OCI-LY1 (cell line): ENCODE data around the gene ZFHX3.

ENCODE experiments used
- H2AFZ ChIP-seq: fragments of 200-600 bp; sonication (generic), shearing (Covaris generic); 2 replicates; pipeline ENCODE4 v1.6.0; 2014; ENCODE audit warnings: antibody characterized with exemption, mild to moderate bottlenecking, low read length
- H3F3A ChIP-seq: fragments of 200-600 bp; sonication (generic), shearing (Covaris generic); 2 replicates; pipeline ENCODE4 v1.6.0; 2014; ENCODE audit warnings: mild to moderate bottlenecking, antibody characterized with exemption, low read length, moderate library complexity; ENCODE audit not compliant: insufficient read depth
- H3K27ac ChIP-seq: fragments of 200-600 bp; sonication (generic); 2 replicates; pipeline ENCODE4 v1.5.1; 2014; ENCODE audit warnings: low read length, mixed run types, mild to moderate bottlenecking, low read depth; ENCODE audit not compliant: poor library complexity, severe bottlenecking
- H3K27me3 ChIP-seq: fragments of 200-600 bp; sonication (generic); 2 replicates; pipeline ENCODE4 v1.6.0; 2014; ENCODE audit warnings: antibody characterized with exemption, mild to moderate bottlenecking, low read length, moderate library complexity; ENCODE audit not compliant: insufficient read depth
- H3K36me3 ChIP-seq: fragments of 200-600 bp; sonication (generic); 2 replicates; pipeline ENCODE4 v1.6.1; 2014; ENCODE audit warnings: mild to moderate bottlenecking, antibody characterized with exemption, low read length, moderate library complexity, mixed read lengths; ENCODE audit not compliant: insufficient read depth
- H3K4me1 ChIP-seq: fragments of 200-600 bp; sonication (generic); 2 replicates; pipeline ENCODE4 v1.5.1; 2014; ENCODE audit warnings: mild to moderate bottlenecking, low read length, moderate library complexity; ENCODE audit not compliant: insufficient read depth, severe bottlenecking
- H3K4me2 ChIP-seq: fragments of 200-600 bp; sonication (generic), shearing (Covaris generic); 2 replicates; pipeline ENCODE4 v1.6.1; 2014; ENCODE audit warnings: low read length
- H3K4me3 ChIP-seq: fragments of 200-600 bp; sonication (generic); 2 replicates; pipeline ENCODE4 v1.5.1; 2014; ENCODE audit warnings: low read length, low read depth, mild to moderate bottlenecking, mixed read lengths; ENCODE audit not compliant: poor library complexity, severe bottlenecking
- H3K79me2 ChIP-seq: fragments of 200-600 bp; shearing (Covaris generic); 2 replicates; pipeline ENCODE4 v1.6.1; 2016; ENCODE audit warnings: mixed run types, low read length, mixed read lengths; ENCODE audit not compliant: insufficient read depth
- H3K9ac ChIP-seq: fragments of 200-600 bp; sonication (generic), shearing (Covaris generic); 2 replicates; pipeline ENCODE4 v1.6.1; 2014; ENCODE audit warnings: mild to moderate bottlenecking, low read length, mixed read lengths
- H3K9me2 ChIP-seq: fragments of 200-600 bp; sonication (generic), shearing (Covaris generic); 2 replicates; pipeline ENCODE4 v1.6.1; 2014; ENCODE audit warnings: low read depth, mild to moderate bottlenecking, low read length, mixed read lengths
- H3K9me3 ChIP-seq: fragments of 200-600 bp; shearing (Covaris generic); 2 replicates; pipeline ENCODE4 v1.6.1; 2014; ENCODE audit warnings: low read length, mixed read lengths
- H4K20me1 ChIP-seq: fragments of 200-600 bp; sonication (generic), shearing (Covaris generic); 2 replicates; pipeline ENCODE4 v1.6.0; 2016; ENCODE audit warnings: mild to moderate bottlenecking, low read length; ENCODE audit not compliant: insufficient read depth
- EZH2 ChIP-seq: fragments of 200-600 bp; sonication (generic), shearing (Covaris generic); IDR thresholded peaks from 2 replicates; pipeline ENCODE4 v1.8.0; 2017; ENCODE audit warnings: borderline replicate concordance, mixed run types, mild to moderate bottlenecking, antibody characterized with exemption, low read length, moderate library complexity, mixed read lengths
- TF ChIP-seq, protein P1 (sequence below): fragments of 200-600 bp; sonication (generic), shearing (Covaris generic); IDR thresholded peaks from 2 replicates; pipeline ENCODE4 v1.5.1; 2017; ENCODE audit warnings: mild to moderate bottlenecking, antibody characterized with exemption, low read length, moderate library complexity, mixed read lengths

ZFHX3 gene

DNA sequence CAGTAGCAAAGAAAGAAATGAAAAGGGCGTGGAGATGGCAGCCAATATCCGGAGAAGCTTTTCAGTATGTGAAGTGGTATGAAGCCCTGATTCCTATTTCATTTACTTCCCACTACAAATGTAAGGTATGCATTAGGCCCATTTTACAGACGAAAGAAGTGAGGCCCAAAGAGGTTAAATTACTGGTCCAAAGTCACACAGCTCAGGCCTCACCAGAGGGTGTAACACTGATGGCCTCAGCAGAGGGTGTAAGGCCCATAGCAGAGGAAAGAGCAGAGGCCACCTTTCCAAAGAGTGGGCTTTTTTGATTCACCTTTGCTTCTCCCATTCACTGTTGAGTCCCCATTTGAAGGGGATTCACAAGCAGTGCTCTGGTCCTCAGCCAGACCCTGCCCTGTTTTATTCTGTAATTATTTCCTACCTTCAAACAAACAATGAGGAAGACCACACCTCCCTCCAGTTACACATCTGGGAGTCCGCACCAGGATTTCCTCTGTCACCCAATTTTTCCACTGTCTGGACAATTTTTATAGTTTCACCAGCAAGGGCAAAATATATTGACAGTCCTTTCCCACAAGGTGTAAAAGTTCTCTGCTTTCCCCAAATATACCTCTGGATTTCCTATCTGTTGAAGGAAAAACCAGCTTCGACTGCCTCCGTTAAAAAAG, 7.1 kb downstream of the ZFHX3 start:
- Histone ChIP-seq H3K79me2 (no peaks in the 10 kb centered on the region), H3K9ac (no peak overlapping the region), H3K9me2 (no peaks in the 10 kb centered on the region), H3F3A (no peaks in the 10 kb centered on the region), H3K9me3 (no peaks in the 10 kb centered on the region), H4K20me1 (no peaks in the 10 kb centered on the region), H2AFZ (no peak overlapping the region), H3K4me1 (no peaks in the 10 kb centered on the region), H3K4me3 (no peak overlapping the region), H3K36me3 (no peaks in the 10 kb centered on the region), H3K4me2 (no peak overlapping the region), H3K27ac (no peak overlapping the region), H3K27me3 (0 out of 2 replicates have a peak, but pooled peaks cover 4% of the 10 kb centered on the region)
- TF ChIP-seq EZH2 = no peak
- TF ChIP-seq, protein P1, sequence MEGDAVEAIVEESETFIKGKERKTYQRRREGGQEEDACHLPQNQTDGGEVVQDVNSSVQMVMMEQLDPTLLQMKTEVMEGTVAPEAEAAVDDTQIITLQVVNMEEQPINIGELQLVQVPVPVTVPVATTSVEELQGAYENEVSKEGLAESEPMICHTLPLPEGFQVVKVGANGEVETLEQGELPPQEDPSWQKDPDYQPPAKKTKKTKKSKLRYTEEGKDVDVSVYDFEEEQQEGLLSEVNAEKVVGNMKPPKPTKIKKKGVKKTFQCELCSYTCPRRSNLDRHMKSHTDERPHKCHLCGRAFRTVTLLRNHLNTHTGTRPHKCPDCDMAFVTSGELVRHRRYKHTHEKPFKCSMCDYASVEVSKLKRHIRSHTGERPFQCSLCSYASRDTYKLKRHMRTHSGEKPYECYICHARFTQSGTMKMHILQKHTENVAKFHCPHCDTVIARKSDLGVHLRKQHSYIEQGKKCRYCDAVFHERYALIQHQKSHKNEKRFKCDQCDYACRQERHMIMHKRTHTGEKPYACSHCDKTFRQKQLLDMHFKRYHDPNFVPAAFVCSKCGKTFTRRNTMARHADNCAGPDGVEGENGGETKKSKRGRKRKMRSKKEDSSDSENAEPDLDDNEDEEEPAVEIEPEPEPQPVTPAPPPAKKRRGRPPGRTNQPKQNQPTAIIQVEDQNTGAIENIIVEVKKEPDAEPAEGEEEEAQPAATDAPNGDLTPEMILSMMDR = no peak

DNA sequence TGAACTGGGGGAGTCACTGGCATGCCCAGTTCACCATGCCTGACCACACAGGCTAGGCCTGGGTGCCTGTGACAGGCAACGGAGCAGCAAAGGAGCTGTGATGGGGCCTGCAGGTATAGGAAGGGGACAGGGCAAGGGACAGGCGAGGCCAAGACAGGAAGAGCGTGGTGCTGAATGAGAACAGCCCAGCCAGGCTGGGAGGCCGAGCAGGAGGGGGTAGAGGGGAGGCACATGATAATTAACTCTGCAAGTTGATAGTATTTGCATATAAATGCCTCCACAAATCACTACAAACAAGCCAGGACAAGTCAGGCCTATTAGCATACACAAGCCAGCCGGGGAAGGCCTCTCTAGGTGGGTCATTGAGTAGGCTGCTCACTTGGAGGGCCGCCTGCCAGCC, 7.8 kb downstream of the ZFHX3 start:
- H3K9ac ChIP-seq = no peak overlapping the region
- H3K4me2 ChIP-seq = no peak overlapping the region
- H3K9me3 ChIP-seq = no peaks in the 10 kb centered on the region
- H3K36me3 ChIP-seq = no peaks in the 10 kb centered on the region
- no peak overlapping the region for H2AFZ ChIP-seq
- no peaks in the 10 kb centered on the region for H3K9me2 ChIP-seq
- no peaks in the 10 kb centered on the region for H3K4me1 ChIP-seq
- TF ChIP-seq, protein P1 = no peak
- TF ChIP-seq EZH2 = no peak
- H3K79me2 ChIP-seq = no peaks in the 10 kb centered on the region
- H3K4me3 ChIP-seq = no peak overlapping the region
- 0 out of 2 replicates have a peak, but pooled peaks cover 4% of the 10 kb centered on the region for H3K27me3 ChIP-seq
- no peak overlapping the region for H3K27ac ChIP-seq
- no peaks in the 10 kb centered on the region for H4K20me1 ChIP-seq
- no peaks in the 10 kb centered on the region for H3F3A ChIP-seq

DNA sequence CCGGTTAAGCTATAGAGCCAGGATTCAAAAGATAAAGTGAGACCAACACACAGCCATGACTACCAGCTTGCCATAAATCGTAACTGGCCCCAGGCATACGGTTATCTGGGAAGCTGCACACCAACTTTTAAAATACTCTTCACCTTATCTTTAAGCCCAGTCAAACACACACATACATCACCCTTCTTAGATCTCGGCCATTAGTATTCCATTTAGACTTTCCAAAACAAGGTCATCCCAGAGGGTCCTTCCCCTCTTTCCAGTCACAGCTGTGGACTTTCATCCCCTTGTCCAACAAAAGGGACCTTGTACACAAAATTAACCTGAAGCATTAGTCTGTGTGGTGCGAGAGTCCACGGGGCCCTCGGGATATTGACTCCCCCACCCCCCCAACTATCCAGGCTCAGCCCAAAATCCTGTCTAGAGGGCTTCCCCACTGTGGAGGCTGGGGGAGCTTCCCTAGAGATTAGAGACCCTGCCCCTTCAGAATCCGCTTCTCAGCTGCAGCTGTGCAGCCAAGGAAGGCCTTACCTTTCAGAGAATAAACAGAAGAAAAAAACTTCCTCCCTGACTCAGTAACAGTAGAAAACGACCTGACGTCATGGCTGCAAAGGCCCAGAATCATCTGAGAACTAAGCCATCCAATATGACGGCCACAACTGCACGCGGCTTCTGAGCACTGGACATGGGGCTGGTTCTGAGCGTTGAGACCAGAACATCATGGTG, 9.9 kb downstream of the ZFHX3 start:
- TF ChIP-seq EZH2 = no peak
- TF ChIP-seq, protein P1 = no peak
- H3K4me3 ChIP-seq = no peak overlapping the region
- no peaks in the 10 kb centered on the region for H3K9me2 ChIP-seq
- no peaks in the 10 kb centered on the region for H3K36me3 ChIP-seq
- H3K4me2 ChIP-seq = no peak overlapping the region
- no peaks in the 10 kb centered on the region for H3F3A ChIP-seq
- H3K9ac ChIP-seq = no peak overlapping the region
- H3K4me1 ChIP-seq = no peaks in the 10 kb centered on the region
- H3K27ac ChIP-seq = no peak overlapping the region
- no peaks in the 10 kb centered on the region for H3K79me2 ChIP-seq
- 0 out of 2 replicates have a peak, but pooled peaks cover 4% of the 10 kb centered on the region for H3K27me3 ChIP-seq
- H3K9me3 ChIP-seq = no peaks in the 10 kb centered on the region
- no peak overlapping the region for H2AFZ ChIP-seq
- no peaks in the 10 kb centered on the region for H4K20me1 ChIP-seq
